IPS-18a (cell line): ENCODE data around the gene TRAF7.

Source experiments
- H3K27ac ChIP-seq: one replicate; pipeline ENCODE4 v1.5.1; 2013; ENCODE audit warnings: low read length
- H3K27me3 ChIP-seq: one replicate; pipeline ENCODE4 v1.6.1; 2013; ENCODE audit warnings: mild to moderate bottlenecking, low read length; ENCODE audit not compliant: control insufficient read depth, insufficient read depth
- H3K36me3 ChIP-seq: one replicate; pipeline ENCODE4 v1.6.1; 2013; ENCODE audit warnings: low read depth, low read length; ENCODE audit not compliant: control insufficient read depth
- H3K4me1 ChIP-seq: one replicate; pipeline ENCODE4 v1.6.1; 2013; ENCODE audit warnings: low read depth, low read length; ENCODE audit not compliant: control insufficient read depth
- H3K4me3 ChIP-seq: one replicate; pipeline ENCODE4 v1.5.1; 2013; ENCODE audit warnings: low read length
- H3K9ac ChIP-seq: one replicate; pipeline ENCODE4 v1.6.1; 2013; ENCODE audit warnings: mild to moderate bottlenecking, low read length, moderate library complexity
- H3K9me3 ChIP-seq: one replicate; pipeline ENCODE4 v1.6.1; 2013; ENCODE audit warnings: low read depth, low read length; ENCODE audit not compliant: control insufficient read depth

The TRAF7 gene

GRCh38 chr16:2181952-2182351 is 26.4 kb downstream of the TRAF7 start:
- Histone ChIP-seq H3K4me1 (no peaks in the 10 kb centered on the region), H3K4me3 (no peak overlapping the region), H3K27ac (no peak overlapping the region), H3K9ac (no peak overlapping the region), H3K9me3 (no peaks in the 10 kb centered on the region), H3K36me3 (no peaks in the 10 kb centered on the region), H3K27me3 (no peaks in the 10 kb centered on the region)

GRCh38 chr16:2183671-2184070 is 28.1 kb downstream of the TRAF7 start:
- no peaks in the 10 kb centered on the region for H3K27me3 ChIP-seq
- H3K36me3 ChIP-seq: no peaks in the 10 kb centered on the region
- H3K4me1 ChIP-seq: no peaks in the 10 kb centered on the region
- H3K4me3 ChIP-seq: no peak overlapping the region
- no peak overlapping the region for H3K9ac ChIP-seq
- H3K9me3 ChIP-seq: no peaks in the 10 kb centered on the region
- H3K27ac ChIP-seq: no peak overlapping the region

- Histone ChIP-seq H3K27me3 (no peaks in the 10 kb centered on the region), H3K4me3 (no peak overlapping the region), H3K27ac (no peak overlapping the region), H3K4me1 (no peaks in the 10 kb centered on the region), H3K9ac (no peak overlapping the region), H3K36me3 (no peaks in the 10 kb centered on the region), H3K9me3 (no peaks in the 10 kb centered on the region)
Measured at GRCh38 chr16:2184346-2184745, 28.8 kb downstream of the TRAF7 start.

GRCh38 chr16:2184962-2185361 is 29.4 kb downstream of the TRAF7 start:
- Histone ChIP-seq H3K27ac (no peak overlapping the region), H3K9ac (no peak overlapping the region), H3K36me3 (no peaks in the 10 kb centered on the region), H3K9me3 (no peaks in the 10 kb centered on the region), H3K27me3 (no peaks in the 10 kb centered on the region), H3K4me3 (no peak overlapping the region), H3K4me1 (no peaks in the 10 kb centered on the region)

- Histone ChIP-seq H3K27ac (no peak overlapping the region), H3K9me3 (no peaks in the 10 kb centered on the region), H3K4me3 (no peak overlapping the region), H3K36me3 (no peaks in the 10 kb centered on the region), H3K4me1 (no peaks in the 10 kb centered on the region), H3K27me3 (no peaks in the 10 kb centered on the region), H3K9ac (no peak overlapping the region)
Measured at GRCh38 chr16:2186064-2186463, 30.5 kb downstream of the TRAF7 start.

GRCh38 chr16:2186505-2186904 is 30.9 kb downstream of the TRAF7 start:
- no peaks in the 10 kb centered on the region for H3K36me3 ChIP-seq
- H3K9ac ChIP-seq: no peak overlapping the region
- H3K27me3 ChIP-seq: no peaks in the 10 kb centered on the region
- no peak overlapping the region for H3K4me3 ChIP-seq
- no peaks in the 10 kb centered on the region for H3K9me3 ChIP-seq
- no peak overlapping the region for H3K27ac ChIP-seq
- no peaks in the 10 kb centered on the region for H3K4me1 ChIP-seq

- no peaks in the 10 kb centered on the region for H3K9me3 ChIP-seq
- no peaks in the 10 kb centered on the region for H3K36me3 ChIP-seq
- H3K4me3 ChIP-seq: no peak overlapping the region
- no peak overlapping the region for H3K9ac ChIP-seq
- no peaks in the 10 kb centered on the region for H3K4me1 ChIP-seq
- no peak overlapping the region for H3K27ac ChIP-seq
- no peaks in the 10 kb centered on the region for H3K27me3 ChIP-seq
Measured at GRCh38 chr16:2187212-2187611, 31.6 kb downstream of the TRAF7 start.

- Histone ChIP-seq H3K4me1 (no peaks in the 10 kb centered on the region), H3K36me3 (no peaks in the 10 kb centered on the region), H3K27ac (no peak overlapping the region), H3K9me3 (no peaks in the 10 kb centered on the region), H3K9ac (no peak overlapping the region), H3K4me3 (no peak overlapping the region), H3K27me3 (no peaks in the 10 kb centered on the region)
Measured at GRCh38 chr16:2188395-2188794, 32.8 kb downstream of the TRAF7 start.

GRCh38 chr16:2189252-2189893 is 33.8 kb downstream of the TRAF7 start:
- Histone ChIP-seq H3K4me1 (no peaks in the 10 kb centered on the region), H3K27ac (no peak overlapping the region), H3K9ac (no peak overlapping the region), H3K36me3 (no peaks in the 10 kb centered on the region), H3K27me3 (no peaks in the 10 kb centered on the region), H3K4me3 (no peak overlapping the region), H3K9me3 (no peaks in the 10 kb centered on the region)

- no peak overlapping the region for H3K27ac ChIP-seq
- no peak overlapping the region for H3K9ac ChIP-seq
- H3K4me1 ChIP-seq: no peaks in the 10 kb centered on the region
- no peak overlapping the region for H3K4me3 ChIP-seq
- peaks cover 3% of the 10 kb centered on the region for H3K27me3 ChIP-seq
- H3K36me3 ChIP-seq: no peaks in the 10 kb centered on the region
- no peaks in the 10 kb centered on the region for H3K9me3 ChIP-seq
Measured at GRCh38 chr16:2190002-2190658, 34.5 kb downstream of the TRAF7 start.

- peaks cover 2% of the 10 kb centered on the region for H3K4me1 ChIP-seq
- peaks cover 10% of the 10 kb centered on the region for H3K27me3 ChIP-seq
- no peak overlapping the region for H3K9ac ChIP-seq
Measured at GRCh38 chr16:2190659-2191445, 35.3 kb downstream of the TRAF7 start.

GRCh38 chr16:2191446-2191706 is 35.8 kb downstream of the TRAF7 start:
- Histone ChIP-seq H3K4me1 (peaks cover 2% of the 10 kb centered on the region), H3K9ac (no peak overlapping the region), H3K4me3 (no peak overlapping the region)

More at GRCh38 chr16:2190659-2191445, 35.3 kb downstream of the TRAF7 start:
- Histone ChIP-seq H3K4me3 (no peak overlapping the region), H3K9me3 (no peaks in the 10 kb centered on the region), H3K27ac (no peak overlapping the region), H3K36me3 (no peaks in the 10 kb centered on the region)

More at GRCh38 chr16:2191446-2191706, 35.8 kb downstream of the TRAF7 start:
- Histone ChIP-seq H3K36me3 (no peaks in the 10 kb centered on the region), H3K27me3 (peaks cover 10% of the 10 kb centered on the region), H3K9me3 (no peaks in the 10 kb centered on the region), H3K27ac (no peak overlapping the region)
